ENCODE data around the gene PTPRN2.

PTPRN2 gene

DNA sequence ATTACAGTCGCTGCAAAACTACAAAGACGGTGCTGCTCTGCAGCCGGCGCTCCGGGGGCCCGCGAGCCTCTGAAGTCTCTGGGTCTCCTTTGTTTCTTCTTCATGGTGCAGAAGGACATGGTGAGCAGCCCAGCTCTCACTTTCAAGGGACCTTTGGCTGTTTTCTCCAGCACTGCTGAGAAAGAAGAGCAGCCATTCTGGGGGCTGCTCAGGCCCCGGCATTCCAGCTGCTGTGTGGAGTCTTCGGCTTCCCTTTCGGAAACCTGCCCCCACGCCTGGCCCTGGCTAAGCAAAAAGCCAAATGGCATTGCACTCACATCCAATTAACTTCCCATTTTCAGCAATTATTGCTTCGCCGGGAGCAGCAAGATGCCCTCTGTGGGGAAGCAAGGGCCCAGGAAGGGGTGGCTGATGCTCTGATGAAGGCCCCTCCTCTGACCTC lies 555.7 kb downstream of the PTPRN2 start:
- DNase-seq = no peak

DNA sequence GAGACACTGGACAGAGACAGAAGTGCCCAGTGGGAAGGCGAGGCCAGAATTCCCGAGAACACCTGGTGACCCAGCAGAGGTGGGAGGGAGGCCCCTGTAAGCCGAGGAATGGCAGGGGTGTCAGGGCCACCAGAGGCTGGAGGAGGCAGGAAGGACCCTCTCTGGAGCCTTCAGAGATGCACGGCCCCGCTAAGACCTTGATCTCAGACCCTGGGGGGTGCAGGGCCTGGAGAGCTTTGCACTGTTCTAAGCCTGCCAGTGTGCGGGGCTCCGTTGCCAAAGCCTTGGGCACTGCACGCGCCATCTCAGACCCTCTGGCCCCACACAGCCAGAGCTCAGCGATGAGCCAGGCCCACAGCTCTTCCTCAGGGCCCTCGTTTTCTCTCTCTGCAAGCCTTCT lies 557.1 kb downstream of the PTPRN2 start:
- no peak for DNase-seq

DNA sequence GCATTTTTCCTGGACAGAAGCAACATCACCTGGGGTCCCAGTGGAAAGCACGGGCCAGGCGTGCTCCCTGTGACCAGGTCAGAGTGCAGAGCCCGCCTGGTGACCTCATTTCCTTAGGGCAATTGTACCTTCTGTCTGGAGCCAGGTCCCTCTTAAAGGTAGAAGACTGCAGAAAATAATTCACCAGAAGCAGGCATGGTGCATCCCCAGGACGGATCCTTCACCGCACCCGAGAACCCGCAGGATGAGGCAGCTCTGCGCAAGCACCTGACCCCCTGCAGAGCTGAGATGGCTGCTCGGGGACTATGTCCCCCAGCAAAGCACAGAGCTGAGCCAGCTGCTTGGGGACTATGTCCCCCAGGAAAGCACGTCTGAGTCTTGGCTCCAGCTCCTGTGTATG lies 557.6 kb downstream of the PTPRN2 start:
- DNase-seq = no peak

DNA sequence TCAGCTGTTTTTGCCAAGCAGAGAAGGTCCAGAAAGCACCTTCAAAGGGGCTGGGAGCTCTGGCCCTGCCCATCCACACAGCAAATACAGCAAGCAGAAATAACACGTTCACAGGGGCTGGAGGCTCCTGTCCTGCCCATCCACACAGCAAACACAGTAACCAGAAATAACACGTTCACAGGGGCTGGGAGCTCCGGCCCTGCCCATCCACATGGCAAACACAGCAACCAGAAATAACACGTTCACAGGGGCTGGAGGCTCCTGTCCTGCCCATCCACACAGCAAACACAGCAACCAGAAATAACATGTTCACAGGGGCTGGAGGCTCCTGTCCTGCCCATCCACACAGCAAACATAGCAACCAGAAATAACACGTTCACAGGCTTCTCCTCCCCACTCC lies 558.1 kb downstream of the PTPRN2 start:
- no peak for DNase-seq

DNA sequence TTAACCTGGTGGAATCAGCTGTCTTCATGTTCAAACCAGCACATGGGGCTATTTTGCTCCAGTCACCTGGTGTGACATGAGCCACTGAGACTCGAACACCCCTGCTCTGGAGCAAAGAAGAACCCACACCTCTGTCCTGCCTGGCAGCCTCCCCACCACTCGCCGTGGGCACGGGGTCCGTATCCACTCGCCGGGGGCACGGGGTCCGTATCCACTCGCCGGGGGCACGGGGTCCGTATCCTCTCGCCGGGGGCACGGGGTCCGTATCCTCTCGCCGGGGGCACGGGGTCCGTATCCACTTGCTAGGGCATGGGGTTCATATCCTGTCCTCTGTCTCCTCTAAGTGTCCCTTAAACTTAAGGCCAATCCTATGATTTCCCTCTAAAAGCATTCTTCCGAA lies 558.7 kb downstream of the PTPRN2 start:
- DNase-seq = no peak

DNA sequence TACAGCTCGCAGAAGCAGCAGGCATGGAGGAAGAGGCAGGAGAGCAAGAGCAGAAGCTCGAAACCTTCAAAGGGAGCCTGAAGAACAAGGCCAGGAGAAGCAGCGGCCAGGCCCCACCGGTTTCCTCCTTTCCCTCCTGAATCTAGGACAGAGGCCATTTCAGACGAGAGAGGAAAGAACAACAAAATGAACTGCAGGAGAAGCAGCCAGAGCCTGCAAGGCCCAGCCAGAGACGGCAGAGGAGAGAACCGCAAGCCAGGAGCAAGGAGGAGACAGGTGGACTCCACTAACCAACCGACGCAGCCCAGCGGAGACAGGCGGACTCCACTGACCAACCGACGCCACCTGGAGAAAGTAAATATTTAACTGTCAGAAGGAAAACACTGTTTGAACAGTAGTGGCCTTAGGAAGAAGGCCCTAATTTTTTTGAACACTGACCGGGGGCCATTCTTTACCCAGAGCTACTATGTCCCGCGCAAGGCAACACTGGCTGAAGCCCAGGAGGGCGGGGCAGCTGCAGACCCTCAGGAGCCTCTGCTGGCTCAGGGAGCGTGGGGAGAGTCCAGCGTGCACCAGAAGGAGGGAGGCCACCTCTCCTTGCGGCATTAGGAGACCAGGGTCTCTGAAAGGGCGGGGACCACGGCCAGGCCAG lies 559.2 kb downstream of the PTPRN2 start:
- no peak for DNase-seq

DNA sequence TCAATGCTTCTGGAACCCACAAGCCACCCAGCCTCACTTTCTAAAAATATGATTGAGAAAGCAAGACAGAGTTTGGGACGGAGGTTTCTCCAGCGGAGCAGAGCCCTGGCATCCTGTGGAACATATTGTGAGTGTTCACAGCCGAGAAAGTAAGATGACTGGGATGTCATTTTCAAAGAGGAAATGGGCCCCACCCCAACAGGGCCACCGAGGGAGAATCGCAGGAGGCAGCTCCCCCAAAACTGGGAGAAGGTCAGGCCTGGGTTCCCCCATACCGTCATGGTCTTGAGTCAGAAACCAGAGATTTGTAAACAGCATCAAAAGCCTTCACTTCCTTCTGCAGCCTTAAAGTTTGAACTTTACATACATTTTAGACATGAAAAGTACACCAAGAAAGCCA lies 560.0 kb downstream of the PTPRN2 start:
- DNase-seq = no peak

DNA sequence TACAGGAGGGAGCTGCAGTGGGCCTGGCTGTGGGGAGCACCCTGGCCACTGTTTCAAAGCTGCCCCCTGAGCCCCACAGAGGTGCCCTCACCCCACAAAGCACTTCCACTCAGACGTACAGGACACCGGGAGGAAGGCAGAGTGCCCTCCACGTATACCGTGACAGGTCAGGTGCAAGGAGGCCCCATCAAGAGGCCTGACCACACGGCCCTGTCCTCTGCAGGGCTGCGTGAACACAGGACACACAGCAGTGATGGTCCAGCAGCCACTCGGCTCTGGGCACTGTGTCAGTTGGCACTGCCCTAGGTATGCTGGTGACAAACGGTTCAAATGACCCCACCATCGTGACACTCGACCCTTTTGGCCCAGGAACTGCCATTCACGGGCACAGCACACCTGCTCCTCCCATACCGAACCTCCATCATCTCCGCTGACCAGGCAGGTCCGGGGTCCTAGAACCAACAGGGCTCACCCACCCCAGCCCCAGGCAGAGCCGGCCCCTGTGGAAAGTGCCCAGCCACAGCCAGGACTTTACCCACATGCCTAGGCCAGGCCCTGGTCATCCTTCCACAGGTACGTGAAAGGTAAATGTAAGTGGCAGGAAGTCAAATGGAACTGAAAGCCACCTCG lies 560.9 kb downstream of the PTPRN2 start:
- no peak for DNase-seq

DNA sequence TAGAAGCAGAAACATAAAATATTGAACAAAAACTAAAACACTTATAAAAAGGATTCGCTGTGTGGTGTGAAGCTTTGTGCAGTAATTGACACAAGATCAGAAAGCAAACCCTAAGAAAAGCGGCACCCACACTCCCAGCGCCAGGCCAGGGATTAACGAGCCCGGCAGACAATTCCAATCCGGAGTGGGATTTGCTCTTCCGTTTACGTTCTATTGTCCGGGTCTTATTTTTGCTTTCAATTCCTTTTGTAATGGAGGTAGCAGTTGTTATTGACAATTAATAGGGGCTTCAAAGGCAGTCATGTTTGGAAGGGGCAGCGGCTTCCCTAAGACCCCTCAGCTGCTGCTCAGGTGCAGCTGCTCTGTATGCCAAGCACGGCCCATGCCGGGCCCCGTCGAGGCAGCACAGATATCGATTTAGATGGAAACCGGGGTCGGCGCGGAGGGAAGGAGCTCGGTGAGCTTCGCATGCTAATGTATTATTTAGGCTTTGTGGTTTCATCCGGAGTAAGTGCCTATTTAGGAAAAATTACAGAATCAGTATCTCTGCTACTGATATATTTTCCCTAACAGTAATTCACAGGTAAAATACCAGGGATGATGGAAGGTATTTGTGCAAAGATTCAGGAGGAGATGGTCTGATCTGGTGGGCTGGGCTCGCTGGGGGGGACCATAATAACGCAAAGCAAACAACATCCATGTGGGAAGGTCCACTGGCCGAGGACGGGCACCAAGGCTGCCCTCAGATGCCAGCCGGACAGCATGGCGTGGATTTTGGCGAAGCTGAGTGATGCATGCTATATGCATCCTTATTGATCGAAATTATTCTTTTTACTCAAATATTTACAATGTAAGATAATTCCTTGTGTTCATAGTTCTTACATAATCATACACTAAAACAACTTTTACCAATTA lies 561.7 kb downstream of the PTPRN2 start:
- DNase-seq = no peak

DNA sequence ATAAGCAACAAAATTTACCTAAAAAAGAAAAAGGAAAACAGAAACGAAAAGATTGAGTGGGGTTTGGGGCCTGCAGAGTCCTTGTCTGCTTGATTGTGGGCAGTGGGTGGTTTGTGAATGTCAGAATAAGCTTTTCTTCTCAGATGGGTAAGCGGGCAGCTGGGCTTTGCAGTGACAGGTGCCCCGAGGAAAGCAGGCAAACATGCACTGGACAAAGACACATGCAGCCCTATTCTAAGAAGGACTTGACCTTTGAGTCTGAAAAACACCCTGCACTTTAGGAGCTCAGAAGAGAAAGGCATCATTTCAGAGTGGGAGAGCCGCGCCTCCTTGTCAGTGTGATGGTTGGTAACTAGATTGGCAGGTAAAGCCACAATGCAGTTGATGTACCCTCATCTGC lies 562.7 kb downstream of the PTPRN2 start:
- no peak for DNase-seq

DNA sequence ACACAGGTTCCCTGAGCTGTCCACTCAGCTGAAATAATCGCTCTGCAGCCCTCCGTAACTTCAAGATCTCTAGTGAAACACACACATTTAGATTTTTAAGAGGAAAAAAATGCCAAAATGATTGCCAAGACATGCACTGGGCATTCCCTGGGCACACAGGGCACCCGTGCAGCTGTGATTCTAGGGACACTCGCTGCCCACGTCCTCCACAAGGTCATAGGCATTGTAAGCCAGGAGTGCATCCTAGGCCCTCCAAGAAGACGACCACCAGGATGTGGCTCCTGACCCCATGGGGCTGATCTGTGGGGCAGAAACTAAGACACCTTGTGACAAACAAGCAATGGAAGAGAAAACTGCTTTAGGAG lies 563.3 kb downstream of the PTPRN2 start:
- no peak for DNase-seq

DNA sequence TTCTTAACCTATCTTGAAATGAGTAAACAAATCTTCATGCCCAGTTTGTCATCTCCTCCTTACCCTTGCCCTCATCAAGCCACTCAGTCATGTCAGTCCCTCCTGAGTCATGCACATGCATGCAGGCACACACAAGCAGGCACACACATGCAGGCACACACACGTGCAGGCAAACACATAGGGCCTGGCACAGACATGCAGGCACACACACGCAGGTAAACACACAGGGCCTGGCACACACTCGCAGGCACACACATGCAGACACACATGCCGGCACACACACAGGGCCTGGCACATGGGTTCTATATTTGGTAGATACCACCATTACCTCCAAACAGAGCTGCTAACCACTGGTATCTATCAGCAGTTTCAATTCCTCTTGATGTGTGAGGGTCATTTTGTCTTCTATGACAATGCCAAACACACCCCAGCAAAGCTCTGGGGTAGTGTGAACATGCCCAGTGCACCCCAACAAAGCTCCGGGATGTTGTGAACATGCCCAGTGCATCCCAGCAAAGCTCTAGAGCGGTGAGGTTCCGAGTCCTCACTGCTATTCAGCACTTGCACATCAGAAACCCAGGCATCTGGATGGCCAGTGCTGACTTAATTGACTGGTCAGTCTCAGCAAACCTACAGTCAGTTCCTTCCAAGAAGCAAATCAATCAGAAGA lies 563.8 kb downstream of the PTPRN2 start:
- no peak for DNase-seq

DNA sequence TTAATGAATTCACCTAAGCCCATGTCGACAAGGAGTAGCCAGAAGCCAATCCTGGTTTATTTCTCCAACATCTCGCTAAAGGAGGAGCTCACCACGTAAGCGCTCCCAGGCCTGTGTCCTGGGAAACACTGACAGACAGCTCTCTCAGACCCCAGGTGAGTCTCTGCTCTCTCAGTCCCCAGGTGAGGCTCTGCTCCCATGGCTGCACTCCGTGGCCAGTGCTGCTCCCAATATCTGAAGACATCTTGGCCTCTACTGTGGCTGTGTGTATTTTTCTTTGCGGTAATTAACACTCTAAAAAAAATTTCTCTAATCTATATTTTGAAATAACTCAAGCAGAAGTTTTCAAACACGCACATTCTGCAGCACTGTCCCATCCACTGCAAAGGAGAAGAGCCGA lies 564.5 kb downstream of the PTPRN2 start:
- DNase-seq = no peak

DNA sequence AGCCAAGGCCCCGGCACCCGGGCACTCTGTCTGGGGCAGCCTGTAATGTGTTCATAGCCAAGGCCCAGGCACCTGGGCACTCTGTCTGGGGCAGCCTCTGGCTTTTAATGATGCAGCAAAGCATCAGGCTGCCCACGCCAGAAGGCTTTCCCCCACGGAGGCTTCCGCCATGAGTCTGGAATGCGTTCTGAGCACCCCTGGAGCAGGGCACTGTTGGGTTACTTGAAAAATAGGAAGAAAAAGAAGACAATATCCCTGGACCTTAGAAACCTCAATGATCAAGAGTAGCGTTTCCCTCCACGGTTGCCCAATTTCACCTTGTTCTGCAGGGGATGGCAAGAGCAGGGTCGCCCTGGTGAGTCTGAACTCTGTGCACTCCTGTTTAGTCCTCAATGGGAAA lies 565.0 kb downstream of the PTPRN2 start:
- DNase-seq = no peak

DNA sequence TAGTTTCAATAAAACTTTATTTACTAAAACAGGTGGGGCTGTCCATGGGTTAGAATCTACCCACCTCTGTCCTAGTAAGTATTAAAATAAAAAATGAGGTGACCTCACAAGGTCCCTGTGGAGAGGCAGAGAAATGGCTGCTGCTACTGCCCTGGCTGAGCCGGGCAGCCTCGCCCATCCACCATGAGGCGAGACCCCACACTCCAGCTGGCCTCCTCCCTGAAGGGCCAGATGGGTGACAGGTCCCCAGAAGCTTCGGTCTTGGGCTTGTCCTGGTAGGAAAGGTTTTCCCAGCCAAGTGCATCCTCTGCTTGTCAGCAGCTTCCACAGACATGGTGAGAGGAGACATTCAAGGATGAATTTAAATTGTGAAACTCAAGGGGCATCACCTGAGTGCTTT lies 565.8 kb downstream of the PTPRN2 start:
- no peak for DNase-seq

DNA sequence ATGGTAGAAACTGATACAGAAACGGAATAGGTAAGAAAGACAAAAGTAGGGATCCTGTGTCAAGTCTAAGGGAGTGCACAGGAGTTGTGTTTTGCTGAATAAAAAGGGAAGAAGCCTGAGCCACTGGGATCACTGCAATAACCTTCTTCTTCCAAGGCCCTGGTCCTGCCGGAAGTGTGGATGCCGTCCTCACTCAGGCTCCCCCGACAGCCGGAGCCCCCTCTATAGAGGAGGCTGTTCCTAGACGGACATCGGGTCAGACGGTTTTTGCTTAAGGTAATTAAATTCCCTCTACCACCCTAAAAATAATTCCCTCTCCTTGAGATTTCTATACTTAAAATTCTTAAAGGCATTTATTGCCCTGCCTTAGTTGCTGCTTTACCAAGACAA lies 566.9 kb downstream of the PTPRN2 start:
- no peak for DNase-seq

DNA sequence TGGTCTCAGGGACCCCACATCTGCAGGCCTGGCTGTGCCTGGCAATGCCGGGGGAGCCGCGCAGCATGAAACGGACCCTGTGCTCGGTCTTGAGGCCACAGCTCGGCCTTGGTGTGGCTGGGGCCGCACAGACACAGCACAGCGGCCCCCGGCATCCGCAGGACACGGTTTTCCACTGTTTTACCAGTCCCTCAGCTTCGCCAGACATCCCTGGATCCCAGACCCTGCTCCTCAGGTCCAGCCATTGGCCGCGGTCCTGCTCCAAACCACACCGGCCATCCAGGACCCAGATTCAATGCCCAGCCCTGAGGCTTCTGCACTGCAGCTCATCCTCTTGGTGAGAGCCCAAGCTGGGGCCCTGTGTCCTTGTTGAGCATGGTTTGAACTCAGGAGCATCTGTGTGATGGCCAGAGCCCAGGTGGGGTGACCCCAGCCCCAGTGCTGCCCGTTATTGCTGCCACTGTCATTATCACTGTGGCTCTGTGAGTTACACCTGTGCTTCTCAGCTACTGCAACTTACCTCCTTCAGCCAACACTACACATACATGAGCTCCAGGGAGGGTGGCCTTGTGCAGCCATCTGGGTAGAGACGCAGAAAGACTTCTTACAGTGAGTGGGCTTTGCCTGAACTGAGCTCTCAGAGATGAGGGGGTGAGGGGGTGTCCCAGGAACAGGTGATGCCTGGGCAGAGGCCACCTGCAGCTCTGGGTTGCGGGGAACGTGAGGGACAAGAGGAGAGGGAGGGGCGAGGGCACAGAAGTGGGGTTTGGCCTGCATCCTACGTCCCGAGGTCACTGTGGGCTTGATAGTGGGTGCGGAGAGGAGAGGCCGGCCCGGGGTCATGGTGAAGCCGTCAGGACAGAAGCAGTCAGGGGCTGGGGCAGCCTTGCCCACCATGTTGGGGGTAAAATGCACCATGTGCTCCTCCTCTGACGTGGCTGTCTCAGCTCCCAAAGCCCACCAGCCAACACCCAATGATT lies 567.6 kb downstream of the PTPRN2 start:
- DNase-seq = no peak

DNA sequence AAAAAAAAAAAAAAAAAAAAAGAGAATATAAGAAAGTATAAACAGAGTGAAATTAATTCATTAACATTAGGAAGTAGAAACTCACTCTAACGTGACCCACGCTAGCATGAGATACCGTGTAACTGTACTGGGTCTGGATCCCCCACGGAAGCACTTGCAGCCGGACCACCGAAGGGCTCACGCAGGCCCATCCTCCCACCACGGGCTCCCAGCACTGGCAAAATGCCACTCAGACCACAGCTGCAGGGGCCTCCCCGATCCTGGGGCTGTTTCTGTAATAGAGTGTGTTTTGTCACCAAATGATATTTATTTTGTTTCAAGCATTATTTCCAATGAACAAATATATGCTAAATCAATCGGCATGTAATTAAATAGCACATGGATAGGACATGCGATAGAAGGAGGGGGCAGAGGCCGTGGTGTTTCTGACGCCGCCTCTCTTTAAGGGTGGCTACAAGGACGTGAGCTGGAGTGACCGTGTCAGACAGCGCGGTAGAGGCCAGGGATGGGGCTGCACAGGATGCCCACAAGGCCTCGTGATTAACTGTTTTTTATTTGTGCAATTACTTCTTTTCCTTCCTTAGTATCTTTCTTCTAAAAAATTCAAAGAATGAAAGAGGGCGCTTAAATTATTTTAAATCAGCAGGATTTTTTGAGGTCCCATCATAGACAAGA lies 568.5 kb downstream of the PTPRN2 start:
- no peak for DNase-seq

DNA sequence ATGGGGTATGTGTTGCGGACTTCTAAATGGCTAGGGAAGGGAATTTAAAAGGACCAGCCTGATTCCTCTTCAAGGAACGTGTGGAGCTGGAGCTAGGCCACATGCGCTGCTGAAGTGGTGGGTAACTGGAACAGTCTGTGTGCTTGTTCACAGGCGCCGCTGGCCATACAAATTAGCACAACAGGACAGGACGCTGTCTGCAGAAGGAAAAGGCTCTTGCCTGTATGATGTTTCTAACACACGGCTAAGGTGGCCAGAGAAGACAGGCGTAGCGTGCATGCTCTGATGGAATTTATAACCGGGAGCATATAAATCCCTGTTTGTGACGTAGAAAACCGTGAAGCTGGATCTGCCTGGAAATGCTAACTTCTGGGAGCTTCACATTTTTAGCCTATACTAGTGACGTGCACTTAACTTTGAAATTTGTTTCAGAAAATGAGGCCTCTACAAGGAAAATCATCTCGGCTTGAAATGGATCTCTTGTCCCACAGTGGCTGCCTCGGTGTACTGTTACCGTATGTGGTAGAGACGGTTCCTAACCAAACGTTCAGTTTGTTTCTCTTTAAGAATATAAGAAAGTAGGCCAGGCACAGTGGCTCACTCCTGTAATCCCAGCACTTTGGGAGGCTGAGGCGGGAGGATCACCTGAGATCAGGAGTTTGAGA lies 569.4 kb downstream of the PTPRN2 start:
- no peak for DNase-seq

DNA sequence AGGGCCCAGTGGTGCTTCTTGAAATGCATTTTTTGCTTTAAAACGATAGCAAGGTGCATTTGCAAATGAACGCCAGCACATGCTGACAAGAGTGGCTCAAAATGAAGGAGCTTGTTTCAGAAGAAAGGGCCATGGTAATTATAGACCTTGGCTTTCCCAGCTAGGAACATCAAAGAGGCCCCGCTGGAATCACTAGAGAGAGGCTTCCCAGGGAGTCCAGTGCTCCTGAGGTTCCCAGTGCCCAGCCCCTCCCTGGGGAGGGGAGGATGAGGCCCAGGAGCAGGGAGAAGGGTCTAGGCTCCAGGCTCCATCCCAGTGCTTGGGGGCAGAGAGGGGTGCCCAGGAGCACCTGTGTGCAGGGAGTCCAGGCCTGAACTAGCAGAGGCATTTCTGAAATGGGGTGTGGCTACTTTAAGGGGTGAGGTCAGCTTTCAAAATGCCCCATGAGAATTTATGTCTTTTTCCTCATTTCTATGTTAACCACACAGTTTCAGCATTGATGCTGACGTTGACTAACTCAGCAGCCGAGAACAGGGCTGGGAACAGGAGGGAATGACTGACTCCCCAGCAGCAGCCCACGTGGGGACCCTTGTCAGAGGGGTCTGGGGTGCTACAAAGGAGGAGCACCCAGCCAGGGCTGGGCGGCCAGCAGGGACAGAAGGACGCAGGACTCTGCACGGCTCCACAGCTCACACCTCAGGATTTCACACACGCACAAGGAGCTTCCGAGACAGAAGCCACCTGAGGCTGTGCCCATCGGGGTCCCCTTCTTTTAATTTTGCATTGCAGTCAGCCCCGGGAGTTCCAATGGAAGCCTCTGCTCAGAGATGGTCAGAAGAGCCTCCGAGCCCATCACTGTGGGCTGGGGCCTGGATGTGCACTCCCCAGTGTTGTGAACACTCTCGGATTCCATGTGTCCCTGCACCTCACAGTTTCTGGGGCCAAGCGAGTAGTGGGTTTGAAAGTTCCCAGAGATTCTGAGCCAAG lies 570.2 kb downstream of the PTPRN2 start:
- no peak for DNase-seq

Data from fibroblast of upper back skin (primary cell).